ENCODE measurements around the gene CAT.

Gene CAT

DNA sequence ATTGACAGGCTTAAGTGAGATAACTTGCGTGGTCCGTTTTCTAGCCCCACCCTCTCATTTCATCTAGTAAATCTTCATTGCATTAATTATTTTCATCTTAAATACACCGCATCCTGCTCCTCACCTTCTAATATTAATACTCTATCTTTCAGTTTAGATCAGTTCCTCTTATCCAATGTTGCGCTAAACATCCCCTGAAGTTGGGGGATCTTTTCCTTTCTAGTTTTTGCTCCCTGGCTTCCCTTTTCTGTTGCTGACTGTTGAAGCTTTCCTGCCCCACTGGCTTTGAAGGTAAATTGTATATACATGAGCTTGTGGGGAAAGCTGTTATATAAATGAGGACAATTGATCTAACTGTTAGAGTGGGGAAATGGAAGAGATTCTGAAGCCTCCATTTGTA, 7.2 kb downstream of the CAT start:
- Histone ChIP-seq H3K4me3 (ENCODE audit: low read depth, low read length) (no peak overlapping the region), H3K27me3 (ENCODE audit: insufficient read depth, low read depth, severe bottlenecking) (no peaks in the 10 kb centered on the region), H3K27ac (no peak overlapping the region), H3K9me3 (ENCODE audit: severe bottlenecking) (no peaks in the 10 kb centered on the region), H3K36me3 (peaks cover 15% of the 10 kb centered on the region)
- TF ChIP-seq, protein P1, sequence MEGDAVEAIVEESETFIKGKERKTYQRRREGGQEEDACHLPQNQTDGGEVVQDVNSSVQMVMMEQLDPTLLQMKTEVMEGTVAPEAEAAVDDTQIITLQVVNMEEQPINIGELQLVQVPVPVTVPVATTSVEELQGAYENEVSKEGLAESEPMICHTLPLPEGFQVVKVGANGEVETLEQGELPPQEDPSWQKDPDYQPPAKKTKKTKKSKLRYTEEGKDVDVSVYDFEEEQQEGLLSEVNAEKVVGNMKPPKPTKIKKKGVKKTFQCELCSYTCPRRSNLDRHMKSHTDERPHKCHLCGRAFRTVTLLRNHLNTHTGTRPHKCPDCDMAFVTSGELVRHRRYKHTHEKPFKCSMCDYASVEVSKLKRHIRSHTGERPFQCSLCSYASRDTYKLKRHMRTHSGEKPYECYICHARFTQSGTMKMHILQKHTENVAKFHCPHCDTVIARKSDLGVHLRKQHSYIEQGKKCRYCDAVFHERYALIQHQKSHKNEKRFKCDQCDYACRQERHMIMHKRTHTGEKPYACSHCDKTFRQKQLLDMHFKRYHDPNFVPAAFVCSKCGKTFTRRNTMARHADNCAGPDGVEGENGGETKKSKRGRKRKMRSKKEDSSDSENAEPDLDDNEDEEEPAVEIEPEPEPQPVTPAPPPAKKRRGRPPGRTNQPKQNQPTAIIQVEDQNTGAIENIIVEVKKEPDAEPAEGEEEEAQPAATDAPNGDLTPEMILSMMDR (IDR thresholded peaks at IDR 0.05; ENCODE audit: low read depth, low read length) = no peak
- DNase-seq = no peak

DNA sequence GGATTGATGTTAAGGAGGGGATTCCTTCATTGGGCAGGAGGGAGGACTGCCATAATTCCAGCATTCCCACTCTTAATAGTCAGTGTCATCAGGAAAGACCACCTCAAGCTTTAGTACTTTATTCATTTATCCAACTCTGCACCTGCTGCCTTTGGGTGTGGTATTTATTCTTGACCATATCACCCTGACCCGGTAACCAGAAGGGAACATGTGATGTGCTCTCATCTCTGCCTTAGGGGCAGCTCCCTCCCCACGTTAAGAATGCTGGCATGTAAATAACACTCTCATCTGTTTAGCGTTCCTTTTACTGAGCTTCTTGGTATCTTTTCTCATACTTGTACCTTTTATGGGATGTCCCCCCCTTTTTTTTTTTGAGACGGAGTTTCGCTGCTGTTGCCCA, 7.7 kb downstream of the CAT start:
- no peaks in the 10 kb centered on the region for H3K9me3 ChIP-seq (ENCODE audit: severe bottlenecking)
- H3K27ac ChIP-seq = no peak overlapping the region
- no peaks in the 10 kb centered on the region for H3K27me3 ChIP-seq (ENCODE audit: insufficient read depth, low read depth, severe bottlenecking)
- peaks cover 20% of the 10 kb centered on the region for H3K36me3 ChIP-seq
- H3K4me3 ChIP-seq (ENCODE audit: low read depth, low read length) = no peak overlapping the region
- DNase-seq = no peak
- TF ChIP-seq, protein P1 (IDR thresholded peaks at IDR 0.05; ENCODE audit: low read depth, low read length) = no peak

DNA sequence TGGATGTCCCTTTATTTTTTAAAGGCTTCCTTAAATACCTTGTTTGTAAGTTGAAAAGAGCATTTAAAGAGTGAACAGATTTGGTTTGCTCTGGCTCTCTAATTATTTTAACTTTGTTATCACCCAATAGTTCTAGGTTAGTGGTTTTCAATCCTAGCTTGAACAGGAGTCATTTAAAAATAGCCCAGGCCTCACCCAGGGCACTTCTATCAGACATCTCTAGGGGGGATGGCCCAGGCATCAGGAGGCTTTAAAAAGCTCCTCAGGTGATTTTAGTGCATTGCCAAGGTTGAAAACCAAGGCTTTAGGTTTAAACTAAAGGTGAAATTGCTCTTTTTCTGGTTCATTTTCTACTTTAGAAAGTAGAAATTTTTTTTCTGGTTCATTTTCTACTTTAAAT, 8.3 kb downstream of the CAT start:
- no peak for DNase-seq
- Histone ChIP-seq H3K27me3 (ENCODE audit: insufficient read depth, low read depth, severe bottlenecking) (no peaks in the 10 kb centered on the region), H3K4me3 (ENCODE audit: low read depth, low read length) (no peak overlapping the region), H3K36me3 (peaks cover 22% of the 10 kb centered on the region), H3K9me3 (ENCODE audit: severe bottlenecking) (no peaks in the 10 kb centered on the region), H3K27ac (no peak overlapping the region)
- TF ChIP-seq, protein P1 (IDR thresholded peaks at IDR 0.05; ENCODE audit: low read depth, low read length) = no peak

DNA sequence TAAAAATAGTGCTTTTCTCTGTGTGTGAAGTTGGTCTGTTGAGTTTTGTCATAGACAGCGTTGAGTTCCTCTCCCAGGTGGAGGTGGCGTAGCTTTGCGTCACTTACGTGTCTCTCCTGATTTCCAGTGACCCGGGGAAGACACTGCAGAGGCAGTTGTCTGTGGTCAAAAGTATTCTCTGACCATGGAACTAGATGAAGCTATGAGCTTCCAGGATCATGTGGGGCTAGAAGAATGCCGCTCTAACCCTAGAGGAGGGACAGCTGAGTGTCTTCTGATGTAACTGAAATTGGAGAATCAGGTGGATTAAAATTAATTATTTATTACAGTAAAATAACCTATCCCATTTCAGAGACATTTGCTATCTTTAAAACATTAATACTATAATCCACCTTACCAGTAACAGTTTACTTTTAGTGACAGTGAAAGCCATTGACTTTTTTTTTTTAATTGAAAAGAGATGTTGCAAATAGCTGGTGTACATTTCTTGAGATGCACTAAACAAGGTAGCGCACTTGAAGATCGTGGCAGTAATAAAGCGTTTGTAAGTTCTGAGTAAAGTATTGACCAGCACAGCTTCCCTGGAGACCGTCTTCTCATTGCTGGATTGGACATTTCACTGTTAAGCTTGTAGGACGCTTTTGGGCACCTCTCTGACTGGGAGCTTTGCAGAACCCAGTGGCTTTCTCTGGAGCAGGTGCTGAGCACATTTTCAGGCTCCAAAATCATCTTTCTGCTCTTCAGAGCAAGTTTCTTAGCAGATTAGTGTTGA, 9.7 kb downstream of the CAT start:
- TF ChIP-seq, protein P1 (IDR thresholded peaks at IDR 0.05; ENCODE audit: low read depth, low read length) = no peak
- Histone ChIP-seq H3K36me3 (peaks cover 26% of the 10 kb centered on the region), H3K27ac (no peak overlapping the region)

DNA sequence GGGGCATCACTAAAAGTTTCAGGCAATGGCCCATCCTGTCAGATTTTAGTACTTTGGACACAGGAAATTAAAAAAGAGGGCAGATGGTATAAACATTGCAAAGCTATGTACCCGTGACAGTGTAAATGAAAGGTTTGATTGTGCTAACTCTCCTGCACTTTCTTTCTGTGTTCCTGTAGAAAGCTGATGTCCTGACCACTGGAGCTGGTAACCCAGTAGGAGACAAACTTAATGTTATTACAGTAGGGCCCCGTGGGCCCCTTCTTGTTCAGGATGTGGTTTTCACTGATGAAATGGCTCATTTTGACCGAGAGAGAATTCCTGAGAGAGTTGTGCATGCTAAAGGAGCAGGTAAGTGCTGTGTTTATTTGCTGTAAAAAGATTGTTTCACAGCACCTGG, 10.3 kb downstream of the CAT start:
- TF ChIP-seq, protein P1 (IDR thresholded peaks at IDR 0.05; ENCODE audit: low read depth, low read length) = no peak
- H3K9me3 ChIP-seq (ENCODE audit: severe bottlenecking) = no peaks in the 10 kb centered on the region
- no peak overlapping the region for H3K27ac ChIP-seq
- DNase-seq = no peak
- no peak overlapping the region for H3K4me3 ChIP-seq (ENCODE audit: low read depth, low read length)
- H3K36me3 ChIP-seq = peaks cover 31% of the 10 kb centered on the region
- H3K27me3 ChIP-seq (ENCODE audit: insufficient read depth, low read depth, severe bottlenecking) = no peaks in the 10 kb centered on the region

More for the DNA sequence above, 9.7 kb downstream of the CAT start:
- DNase-seq = no peak
- H3K27me3 ChIP-seq (ENCODE audit: insufficient read depth, low read depth, severe bottlenecking) = no peaks in the 10 kb centered on the region
- H3K4me3 ChIP-seq (ENCODE audit: low read depth, low read length) = no peak overlapping the region
- no peaks in the 10 kb centered on the region for H3K9me3 ChIP-seq (ENCODE audit: severe bottlenecking)

DNA sequence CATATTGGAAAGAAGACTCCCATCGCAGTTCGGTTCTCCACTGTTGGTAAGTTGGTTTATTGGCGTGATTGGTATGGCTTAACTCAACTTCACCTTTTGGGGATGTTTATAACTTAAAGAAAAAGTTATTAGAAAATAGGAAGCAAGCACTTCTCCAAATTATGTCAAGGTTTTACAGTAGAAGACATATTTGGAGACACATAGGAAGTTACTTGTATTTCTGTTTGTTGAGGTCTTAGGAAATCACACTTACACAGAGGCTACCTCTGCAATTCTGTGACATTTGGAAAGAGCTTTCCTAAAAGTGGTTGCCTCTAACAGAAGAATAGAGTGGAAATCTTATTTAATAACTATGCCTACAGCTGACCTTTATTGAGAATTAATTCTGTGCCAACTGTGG, 12.3 kb downstream of the CAT start:
- Histone ChIP-seq H3K9me3 (ENCODE audit: severe bottlenecking) (no peaks in the 10 kb centered on the region), H3K36me3 (peaks cover 41% of the 10 kb centered on the region), H3K27me3 (ENCODE audit: insufficient read depth, low read depth, severe bottlenecking) (no peaks in the 10 kb centered on the region), H3K4me3 (ENCODE audit: low read depth, low read length) (no peak overlapping the region), H3K27ac (no peak overlapping the region)
- no peak for DNase-seq
- TF ChIP-seq, protein P1 (IDR thresholded peaks at IDR 0.05; ENCODE audit: low read depth, low read length) = no peak
